Measurements from ENCODE around the gene MYRFL.
A peak's percentile ranks its signal among the peaks of the same experiment; 100 is the strongest.

MYRFL gene

DNA sequence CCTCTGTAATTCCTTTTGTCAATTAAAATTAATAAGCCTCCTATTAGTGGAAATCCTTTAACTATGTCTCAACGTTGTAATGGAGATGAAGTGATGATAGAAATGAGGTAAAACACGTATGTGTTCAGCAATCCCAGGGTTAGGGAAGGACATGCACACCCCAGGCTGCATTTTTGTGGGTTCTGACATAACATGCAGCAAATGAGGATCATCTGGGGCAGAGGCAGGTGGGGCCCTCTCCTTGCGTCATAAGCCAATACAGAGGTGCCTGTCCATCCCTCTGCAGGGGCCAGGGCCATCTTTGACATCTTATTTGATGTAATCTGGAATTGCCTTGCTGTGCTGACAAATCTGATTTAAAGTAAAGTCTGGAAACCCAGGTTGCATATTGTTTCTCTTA, 73.2 kb downstream of the MYRFL start:
- H3K79me1 ChIP-seq (replicated peaks; ENCODE audit: low read length, poor library complexity, severe bottlenecking) = no peaks in the 10 kb centered on the region
- H3K9me3 ChIP-seq (ENCODE audit: control insufficient read depth, low read length) = no peaks in the 10 kb centered on the region
- H2BK12ac ChIP-seq (ENCODE audit: low read length in 2 of 2) = peak overlapping the region in 1 of 2 experiments; percentile 53
- peak; percentile 33 for DNase-seq
- no peak overlapping the region for H3K4me2 ChIP-seq (ENCODE audit: low read length, poor library complexity, severe bottlenecking)
- H3K14ac ChIP-seq (ENCODE audit: low read length in 2 of 2) = no peak overlapping the region
- no peak overlapping the region for H4K8ac ChIP-seq (ENCODE audit: low read length)
- peak overlapping the region; percentile 88 for H2AK5ac ChIP-seq (ENCODE audit: low read length, severe bottlenecking)
- no peak overlapping the region for H3K23ac ChIP-seq (ENCODE audit: low read length in 2 of 2)
- H2BK5ac ChIP-seq (ENCODE audit: low read depth, low read length, poor library complexity, severe bottlenecking) = peak overlapping the region; percentile 69
- H3K18ac ChIP-seq (ENCODE audit: low read depth in 1 of 2, low read length in 2 of 2) = peak overlapping the region in 1 of 2 experiments; percentile 75
- H3K27me3 ChIP-seq (ENCODE audit: control insufficient read depth in 1 of 2, insufficient read depth in 1 of 2, low read length in 2 of 2) = peaks cover 0 to 5% of the 10 kb centered on the region in 2 experiments
- H3K36me3 ChIP-seq (ENCODE audit: control insufficient read depth in 1 of 2, insufficient read depth in 2 of 2, low read depth in 1 of 2, low read length in 2 of 2) = no peaks in the 10 kb centered on the region
- no peak overlapping the region for H3K4me3 ChIP-seq (ENCODE audit: insufficient read depth in 1 of 2, low read depth in 1 of 2, low read length in 2 of 2)
- no peak overlapping the region for H2AFZ ChIP-seq (ENCODE audit: low read depth, low read length)
- H3K9ac ChIP-seq (ENCODE audit: low read length) = no peak overlapping the region
- peaks cover 9% of the 10 kb centered on the region for H3K4me1 ChIP-seq (ENCODE audit: control insufficient read depth, insufficient read depth, low read depth, low read length)
- H4K91ac ChIP-seq (ENCODE audit: low read length) = peak overlapping the region; percentile 62
- no peak overlapping the region for H3K4ac ChIP-seq (ENCODE audit: low read depth in 1 of 2, low read length in 2 of 2)
- no peak overlapping the region for H2BK120ac ChIP-seq (ENCODE audit: low read depth, low read length)
- no peak overlapping the region for H2BK15ac ChIP-seq (ENCODE audit: low read depth, poor library complexity, severe bottlenecking)
- H3K27ac ChIP-seq (ENCODE audit: low read length, poor library complexity, severe bottlenecking) = peak overlapping the region; percentile 97
- WGBS = 65% methylated on average over 3 of the region's 3 CpGs

- H3K4ac ChIP-seq (ENCODE audit: low read depth in 1 of 2, low read length in 2 of 2) = no peak overlapping the region
- no peaks in the 10 kb centered on the region for H3K79me1 ChIP-seq (replicated peaks; ENCODE audit: low read length, poor library complexity, severe bottlenecking)
- no peak overlapping the region for H2BK120ac ChIP-seq (ENCODE audit: low read depth, low read length)
- H4K8ac ChIP-seq (ENCODE audit: low read length) = no peak overlapping the region
- no peaks in the 10 kb centered on the region for H3K27me3 ChIP-seq (ENCODE audit: control insufficient read depth in 1 of 2, insufficient read depth in 1 of 2, low read length in 2 of 2)
- DNase-seq = peak; percentile 66
- no peak overlapping the region for H3K14ac ChIP-seq (ENCODE audit: low read length in 2 of 2)
- H3K4me3 ChIP-seq (ENCODE audit: insufficient read depth in 1 of 2, low read depth in 1 of 2, low read length in 2 of 2) = no peak overlapping the region
- H2AFZ ChIP-seq (ENCODE audit: low read depth, low read length) = no peak overlapping the region
- H4K91ac ChIP-seq (ENCODE audit: low read length) = no peak overlapping the region
- no peak overlapping the region for H3K23ac ChIP-seq (ENCODE audit: low read length in 2 of 2)
- H3K4me2 ChIP-seq (ENCODE audit: low read length, poor library complexity, severe bottlenecking) = no peak overlapping the region
- no peak overlapping the region for H2BK5ac ChIP-seq (ENCODE audit: low read depth, low read length, poor library complexity, severe bottlenecking)
- no peaks in the 10 kb centered on the region for H3K9me3 ChIP-seq (ENCODE audit: control insufficient read depth, low read length)
- H3K36me3 ChIP-seq (ENCODE audit: control insufficient read depth in 1 of 2, insufficient read depth in 2 of 2, low read depth in 1 of 2, low read length in 2 of 2) = no peaks in the 10 kb centered on the region
- no peak overlapping the region for H3K9ac ChIP-seq (ENCODE audit: low read length)
- no peak overlapping the region for H2BK12ac ChIP-seq (ENCODE audit: low read length in 2 of 2)
- no peak overlapping the region for H2AK5ac ChIP-seq (ENCODE audit: low read length, severe bottlenecking)
- no peak overlapping the region for H2BK15ac ChIP-seq (ENCODE audit: low read depth, poor library complexity, severe bottlenecking)
- no peak overlapping the region for H3K18ac ChIP-seq (ENCODE audit: low read depth in 1 of 2, low read length in 2 of 2)
- H3K4me1 ChIP-seq (ENCODE audit: control insufficient read depth, insufficient read depth, low read depth, low read length) = peaks cover 11% of the 10 kb centered on the region
- H3K27ac ChIP-seq (ENCODE audit: low read length, poor library complexity, severe bottlenecking) = peak overlapping the region; percentile 52
- WGBS = 2% methylated on average over 3 of the region's 4 CpGs
Measured at GRCh38 chr12:69900720-69901131, 75.7 kb downstream of the MYRFL start.

- Histone ChIP-seq H3K9me3 (ENCODE audit: control insufficient read depth, low read length) (no peaks in the 10 kb centered on the region), H2BK5ac (ENCODE audit: low read depth, low read length, poor library complexity, severe bottlenecking) (no peak overlapping the region), H4K91ac (ENCODE audit: low read length) (no peak overlapping the region), H2BK12ac (ENCODE audit: low read length in 2 of 2) (no peak overlapping the region), H3K79me1 (replicated peaks; ENCODE audit: low read length, poor library complexity, severe bottlenecking) (no peaks in the 10 kb centered on the region), H2AFZ (ENCODE audit: low read depth, low read length) (no peak overlapping the region), H3K4me1 (ENCODE audit: control insufficient read depth, insufficient read depth, low read depth, low read length) (peaks cover 11% of the 10 kb centered on the region), H3K9ac (ENCODE audit: low read length) (no peak overlapping the region), H3K36me3 (ENCODE audit: control insufficient read depth in 1 of 2, insufficient read depth in 2 of 2, low read depth in 1 of 2, low read length in 2 of 2) (no peaks in the 10 kb centered on the region), H2BK15ac (ENCODE audit: low read depth, poor library complexity, severe bottlenecking) (no peak overlapping the region), H2BK120ac (ENCODE audit: low read depth, low read length) (no peak overlapping the region), H3K23ac (ENCODE audit: low read length in 2 of 2) (no peak overlapping the region), H3K27ac (ENCODE audit: low read length, poor library complexity, severe bottlenecking) (peak overlapping the region; percentile 52), H3K14ac (ENCODE audit: low read length in 2 of 2) (no peak overlapping the region), H3K4me3 (ENCODE audit: insufficient read depth in 1 of 2, low read depth in 1 of 2, low read length in 2 of 2) (no peak overlapping the region), H4K8ac (ENCODE audit: low read length) (no peak overlapping the region), H3K4me2 (ENCODE audit: low read length, poor library complexity, severe bottlenecking) (no peak overlapping the region), H3K27me3 (ENCODE audit: control insufficient read depth in 1 of 2, insufficient read depth in 1 of 2, low read length in 2 of 2) (no peaks in the 10 kb centered on the region), H3K4ac (ENCODE audit: low read depth in 1 of 2, low read length in 2 of 2) (no peak overlapping the region), H2AK5ac (ENCODE audit: low read length, severe bottlenecking) (no peak overlapping the region), H3K18ac (ENCODE audit: low read depth in 1 of 2, low read length in 2 of 2) (no peak overlapping the region)
- no peak for DNase-seq
Measured at GRCh38 chr12:69901221-69901905, 76.3 kb downstream of the MYRFL start.

DNA sequence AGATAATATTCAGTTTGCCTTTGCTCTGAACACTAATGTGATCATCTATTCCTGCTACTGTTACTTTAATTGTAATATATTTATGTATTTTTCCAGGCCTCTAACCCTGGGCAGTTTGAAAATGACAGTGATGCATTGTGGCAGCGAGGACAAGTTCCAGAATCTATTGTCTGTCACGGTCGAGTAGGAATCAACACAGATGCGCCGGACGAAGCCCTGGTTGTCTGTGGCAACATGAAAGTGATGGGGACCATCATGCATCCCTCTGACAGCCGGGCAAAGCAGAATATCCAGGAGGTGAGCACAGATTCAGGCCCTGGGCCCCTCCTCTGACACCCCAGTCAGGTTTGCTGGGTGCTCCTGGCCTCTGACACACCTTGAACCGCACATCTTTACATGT, 78.5 kb downstream of the MYRFL start:
- H3K4ac ChIP-seq (ENCODE audit: low read depth in 1 of 2, low read length in 2 of 2) = no peak overlapping the region
- no peak overlapping the region for H2BK12ac ChIP-seq (ENCODE audit: low read length in 2 of 2)
- H2BK15ac ChIP-seq (ENCODE audit: low read depth, poor library complexity, severe bottlenecking) = peak overlapping the region; percentile 18
- no peak overlapping the region for H2BK5ac ChIP-seq (ENCODE audit: low read depth, low read length, poor library complexity, severe bottlenecking)
- H3K14ac ChIP-seq (ENCODE audit: low read length in 2 of 2) = peak overlapping the region in 1 of 2 experiments; percentile 31
- H3K27me3 ChIP-seq (ENCODE audit: control insufficient read depth in 1 of 2, insufficient read depth in 1 of 2, low read length in 2 of 2) = no peaks in the 10 kb centered on the region
- peaks cover 5% of the 10 kb centered on the region for H3K4me1 ChIP-seq (ENCODE audit: control insufficient read depth, insufficient read depth, low read depth, low read length)
- H3K27ac ChIP-seq (ENCODE audit: low read length, poor library complexity, severe bottlenecking) = no peak overlapping the region
- peak overlapping the region; percentile 7 for H2AK5ac ChIP-seq (ENCODE audit: low read length, severe bottlenecking)
- no peak overlapping the region for H2BK120ac ChIP-seq (ENCODE audit: low read depth, low read length)
- H3K4me3 ChIP-seq (ENCODE audit: insufficient read depth in 1 of 2, low read depth in 1 of 2, low read length in 2 of 2) = no peak overlapping the region
- peak overlapping the region in 1 of 2 experiments; percentile 59 for H3K18ac ChIP-seq (ENCODE audit: low read depth in 1 of 2, low read length in 2 of 2)
- no peak overlapping the region for H2AFZ ChIP-seq (ENCODE audit: low read depth, low read length)
- no peak overlapping the region for H3K23ac ChIP-seq (ENCODE audit: low read length in 2 of 2)
- WGBS = 96% methylated on average over 8 of the region's 8 CpGs
- no peak overlapping the region for H3K4me2 ChIP-seq (ENCODE audit: low read length, poor library complexity, severe bottlenecking)
- H3K79me1 ChIP-seq (replicated peaks; ENCODE audit: low read length, poor library complexity, severe bottlenecking) = no peaks in the 10 kb centered on the region
- no peak overlapping the region for H3K9ac ChIP-seq (ENCODE audit: low read length)
- no peak overlapping the region for H4K8ac ChIP-seq (ENCODE audit: low read length)
- no peaks in the 10 kb centered on the region for H3K9me3 ChIP-seq (ENCODE audit: control insufficient read depth, low read length)
- H3K36me3 ChIP-seq (ENCODE audit: control insufficient read depth in 1 of 2, insufficient read depth in 2 of 2, low read depth in 1 of 2, low read length in 2 of 2) = no peaks in the 10 kb centered on the region
- peak overlapping the region; percentile 54 for H4K91ac ChIP-seq (ENCODE audit: low read length)
- no peak for DNase-seq
